GM12878 (cell line): ENCODE measurements around the gene COQ7. TPM values are rescaled to one million over a fixed set of nuclear protein-coding genes. Genes with fewer than 3 reads are reported as not detected.

Experiments
- ATAC-seq: fragments of 200-7000 bp; cut with Tn5 transposase; 3 replicates; pipeline ENCODE4 v1.9.1; 2020; ENCODE audit warnings: mild to moderate bottlenecking, moderate library complexity
- BruUV-seq: library from RNA; stranded (reverse); fragments of 400-500 nt; replicated peaks from 2 replicates; lab custom pipeline; 2021; lab: Mats Ljungman, UMichigan
- CTCF ChIA-PET: fragments of 300-600 bp; sonication (Branson Sonifier 250); formaldehyde crosslinking; extraction: SDS; loops from one replicate; lab custom pipeline; 2021; ENCODE audit warnings: inconsistent platforms; lab: Yijun Ruan, JAX
- POLR2A ChIA-PET: fragments of 350-600 bp; formaldehyde crosslinking; extraction: SDS; loops from one replicate; lab custom pipeline; 2021; ENCODE audit warnings: inconsistent platforms; lab: Charles Lee
- RAD21 ChIA-PET: fragments of 300-600 bp; sonication (Branson Sonifier 250); formaldehyde crosslinking; loops from one replicate; lab custom pipeline; 2023; ENCODE audit warnings: antibody characterized with exemption; ENCODE audit not compliant: unreplicated experiment; lab: Charles Lee
- SMC1A ChIA-PET: fragments of 300-600 bp; sonication (Branson Sonifier 250); formaldehyde crosslinking; loops from one replicate; lab custom pipeline; 2023; ENCODE audit not compliant: unreplicated experiment, uncharacterized antibody; lab: Charles Lee
- DNase-seq: peaks from one replicate; pipeline ENCODE4 v3.0.0-alpha.2; 2011; ENCODE audit warnings: low read depth, low spot score
- FAIRE-seq: peaks from 3 replicates; lab custom pipeline; 2011; peaks lifted over from hg19 to GRCh38; lab: Jason Lieb, UNC
- H2AFZ ChIP-seq: 2 replicates; pipeline ENCODE4 v1.6.0; 2011; ENCODE audit warnings: low read depth, low read length, control low read depth; ENCODE audit not compliant: control insufficient read depth
- H3K27ac ChIP-seq: 2 replicates; pipeline ENCODE4 v1.5.1; 2011; ENCODE audit warnings: control low read depth; ENCODE audit not compliant: control insufficient read depth, insufficient read depth
- H3K27me3 ChIP-seq, 2 experiments: replicated peaks in 1 of 2; 2 replicates each; pipeline versions ENCODE4 v1.6.0 to v1.6.1; 2011; ENCODE audit warnings: low read length in 1 of 2; ENCODE audit not compliant: control insufficient read depth in 2 of 2, insufficient read depth in 2 of 2
- H3K36me3 ChIP-seq, 2 experiments: 2 replicates each; pipeline ENCODE4 v1.5.1; 2011; ENCODE audit warnings: low read length in 1 of 2; ENCODE audit not compliant: control insufficient read depth in 2 of 2, insufficient read depth in 2 of 2
- H3K4me1 ChIP-seq: 2 replicates; pipeline ENCODE4 v1.6.1; 2011; ENCODE audit warnings: mild to moderate bottlenecking, low read length, moderate library complexity, mixed read lengths; ENCODE audit not compliant: control insufficient read depth, insufficient read depth
- H3K4me2 ChIP-seq: 2 replicates; pipeline ENCODE4 v1.6.0; 2011; ENCODE audit warnings: control low read depth; ENCODE audit not compliant: control insufficient read depth, insufficient read depth
- H3K4me3 ChIP-seq: fragments of 200-600 bp; sonication (generic); 2 replicates; pipeline ENCODE4 v1.5.1; 2016
- H3K79me2 ChIP-seq: 2 replicates; pipeline ENCODE4 v1.6.0; 2011; ENCODE audit warnings: low read length; ENCODE audit not compliant: control insufficient read depth, insufficient read depth
- H3K9ac ChIP-seq: 2 replicates; pipeline ENCODE4 v1.8.0; 2011; ENCODE audit warnings: low read length, control low read depth, mixed read lengths; ENCODE audit not compliant: control insufficient read depth, insufficient read depth
- H3K9me3 ChIP-seq: replicated peaks from 3 replicates; pipeline ENCODE4 v1.5.1; 2011; ENCODE audit warnings: mild to moderate bottlenecking, low read length; ENCODE audit not compliant: control insufficient read depth, insufficient read depth
- H4K20me1 ChIP-seq: 2 replicates; pipeline ENCODE4 v1.6.0; 2011; ENCODE audit not compliant: control insufficient read depth, insufficient read depth
- BACH1 ChIP-seq: fragments of 450-650 bp; IDR thresholded peaks from 2 replicates; pipeline ENCODE4 v1.6.1; 2017; ENCODE audit warnings: mild to moderate bottlenecking, borderline replicate concordance
- CHD4 ChIP-seq: fragments of 200-600 bp; sonication (generic); IDR thresholded peaks from 2 replicates; pipeline ENCODE4 v1.6.1; 2016; ENCODE audit warnings: mild to moderate bottlenecking
- CREB1 ChIP-seq: IDR thresholded peaks from 2 replicates; pipeline ENCODE4 v1.6.1; 2012; ENCODE audit warnings: low read depth, mild to moderate bottlenecking, inconsistent platforms
- JUNB ChIP-seq: IDR thresholded peaks from 2 replicates; pipeline ENCODE4 v1.6.1; 2016; ENCODE audit warnings: antibody characterized with exemption, mild to moderate bottlenecking
- RUNX3 ChIP-seq: IDR thresholded peaks from 2 replicates; pipeline ENCODE4 v1.6.1; 2012; ENCODE audit warnings: low read length, inconsistent platforms
- TCF3 ChIP-seq: IDR thresholded peaks from 2 replicates; pipeline ENCODE4 v1.6.1; 2012; ENCODE audit warnings: low read depth, mild to moderate bottlenecking, low read length, borderline replicate concordance; ENCODE audit not compliant: insufficient read depth
- ZBED1 ChIP-seq: IDR thresholded peaks from 2 replicates; pipeline ENCODE4 v1.6.1; 2016; ENCODE audit warnings: borderline replicate concordance
- WGBS: methylation state at CpG from one replicate; pipeline ENCODE4 v1.1.6; 2016; ENCODE audit warnings: low lambda C conversion rate; ENCODE audit not compliant: insufficient replicate concordance, insufficient coverage; ENCODE audit errors: missing lambda C conversion rate; 5-methylcytosine and 5-hydroxymethylcytosine counted together
- in situ Hi-C: fragments of 300-500 bp; cut with MboI; formaldehyde crosslinking; loops from 9 replicates; pipeline ENCODE4 v1.14.3; 2018; ENCODE audit warnings: mixed read lengths
- intact Hi-C: fragments of 100-400 bp; cut with micrococcal nuclease; formaldehyde crosslinking; loops from one replicate; pipeline ENCODE4 v1.14.2; 2022; ENCODE audit not compliant: unreplicated experiment
- polyA plus RNA-seq, 11 experiments: library from polyadenylated mRNA; depleted of rRNA in 4 of 11; unstranded in 6 of 11; stranded (reverse) in 5 of 11; fragments of >200 nt; fragmentation: Nextera tagmentation in 4 of 11; fragmentation: Illumina TruSeq in 1 of 11; extraction: Ambion mirVana in 4 of 11; extraction: Trizol in 1 of 11; gene quantifications; 1 replicate in 1 of 11; 2 replicates in 10 of 11; pipeline versions ENCODE4 v1.2.1 to v1.2.3, GENCODE V29; 2011 to 2016; ENCODE audit warnings: inconsistent platforms in 2 of 11, missing spikeins in 2 of 11, low read depth in 1 of 11
- total RNA-seq, 4 experiments: library from RNA; depleted of rRNA in 3 of 4; stranded (reverse); fragments of >200 nt in 3 of 4; fragmentation: Illumina TruSeq in 1 of 4; extraction: Trizol in 1 of 4; gene quantifications; 2 replicates each; pipeline versions ENCODE4 v1.2.1 to v1.2.3, GENCODE V29; 2013 to 2021
- TF ChIP-seq, protein P1 (sequence below): IDR thresholded peaks from 2 replicates; pipeline ENCODE4 v1.6.1; 2011; ENCODE audit warnings: borderline replicate concordance, low read depth, mild to moderate bottlenecking, moderate library complexity, mixed read lengths, low read length; ENCODE audit not compliant: insufficient read depth; ENCODE audit errors: extremely low read length

The COQ7 gene
- total and polyA plus RNA-seq, 10 of the 15 experiments (the other 5 are each of a cell fraction or from before 2014, with no cell fraction given) = 3.2 to 21.9 (median 13.0) TPM

DNA sequence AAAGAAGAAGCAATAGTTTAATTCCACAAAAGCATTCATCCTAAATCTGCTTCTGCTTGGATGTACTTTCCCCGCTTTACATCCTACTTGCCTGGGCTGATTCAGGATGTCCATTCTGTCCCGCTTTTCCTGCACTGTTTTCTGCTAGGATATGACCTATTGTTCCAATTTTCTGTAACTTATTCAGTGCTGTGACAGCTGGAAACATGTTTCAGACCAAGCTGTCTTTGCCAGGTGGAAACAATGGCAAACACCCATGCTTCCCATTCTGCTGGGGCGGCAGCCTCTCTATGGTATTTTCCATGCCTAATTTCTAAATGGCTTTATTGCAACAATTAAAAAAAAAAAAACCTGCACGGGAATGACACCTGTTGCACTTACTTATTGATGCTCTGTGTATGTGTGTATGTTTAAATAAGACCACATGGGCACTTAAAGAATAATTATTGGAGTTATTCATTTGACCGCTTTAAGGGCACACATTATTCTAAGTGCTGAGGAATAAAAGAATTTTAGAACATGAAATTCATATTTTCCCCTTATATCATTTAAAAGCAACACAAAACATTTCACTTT is 21.0 kb downstream of the COQ7 start:
- Histone ChIP-seq H3K4me1 (peaks cover 3% of the 10 kb centered on the region; the same call in 1 of the 2 replicates), H3K4me2 (no peak overlapping the region), H3K27me3 (no peaks in the 10 kb centered on the region), H3K9me3 (no peaks in the 10 kb centered on the region; the same call in 2 of the 3 replicates), H3K27ac (no peak overlapping the region), H3K4me3 (no peak overlapping the region), H3K79me2 (no peaks in the 10 kb centered on the region), H3K9ac (no peak overlapping the region), H2AFZ (no peak overlapping the region), H3K36me3 (no peaks in the 10 kb centered on the region), H4K20me1 (no peaks in the 10 kb centered on the region)
- no TSS peak for BruUV-seq
- WGBS = 75% methylated on average over 5 of the region's 5 CpGs
- ChIA-PET RAD21 (no interaction called here), SMC1A (interaction anchor here (1.0 kb wide), 1 partner anchor 31 kb away, joined by 3 read pairs; no protein-coding TSS in a partner anchor), POLR2A (no interaction called here), CTCF (interaction anchor here (2.0 to 5.6 kb wide), 2 partner anchors 91 to 301 kb away, joined by 5 to 80 read pairs; no protein-coding TSS in a partner anchor)
- ATAC-seq (no peak), FAIRE-seq (no peak), DNase-seq (no peak)
- intact Hi-C loops (loop anchor here (5.0 kb wide), 1 partner anchor 39 kb away; no protein-coding TSS in a partner anchor), in situ Hi-C loops (loop anchor here (5.0 kb wide), 1 partner anchor 289 kb away; no protein-coding TSS in a partner anchor)
- no peak for TF ChIP-seq ZBED1
- TF ChIP-seq TCF3 = no peak
- TF ChIP-seq, protein P1, sequence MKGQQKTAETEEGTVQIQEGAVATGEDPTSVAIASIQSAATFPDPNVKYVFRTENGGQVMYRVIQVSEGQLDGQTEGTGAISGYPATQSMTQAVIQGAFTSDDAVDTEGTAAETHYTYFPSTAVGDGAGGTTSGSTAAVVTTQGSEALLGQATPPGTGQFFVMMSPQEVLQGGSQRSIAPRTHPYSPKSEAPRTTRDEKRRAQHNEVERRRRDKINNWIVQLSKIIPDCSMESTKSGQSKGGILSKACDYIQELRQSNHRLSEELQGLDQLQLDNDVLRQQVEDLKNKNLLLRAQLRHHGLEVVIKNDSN = no peak
- TF ChIP-seq BACH1 = no peak
- no peak for TF ChIP-seq CHD4
- TF ChIP-seq JUNB = no peak
- TF ChIP-seq RUNX3 = no peak
- no peak for TF ChIP-seq CREB1
